ENCODE data around the gene IGSF5.
"Not testable (repeated sequence)": the region's sequence is repeated elsewhere in the genome, so short reads cannot be mapped to it uniquely, and the experiment has no call there.

Gene IGSF5

GRCh38 chr21:39739531-39739930 is 5.5 kb upstream of the IGSF5 start:
- DNase-seq, result not testable (repeated sequence)

DNA sequence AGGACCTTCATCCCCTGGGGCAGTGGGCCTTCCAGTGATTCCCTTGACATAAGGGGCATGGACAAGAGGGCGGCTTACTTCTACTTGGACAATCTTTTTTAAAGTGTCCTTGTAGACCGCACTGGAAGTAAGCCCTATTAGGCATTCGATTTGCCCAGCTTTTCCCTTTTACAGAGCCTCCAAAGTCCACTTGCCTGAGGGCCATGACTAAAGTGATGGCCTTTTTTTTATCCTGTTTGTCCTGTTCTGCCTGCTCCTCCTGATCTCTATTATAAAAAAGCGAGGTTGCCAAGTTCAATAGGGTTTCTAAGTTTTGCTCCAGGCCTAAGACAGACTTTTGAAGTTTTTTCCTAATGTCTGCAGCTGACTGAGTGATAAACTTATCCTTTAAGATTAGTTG is 2.4 kb upstream of the IGSF5 start:
- not testable (repeated sequence) for DNase-seq

DNA sequence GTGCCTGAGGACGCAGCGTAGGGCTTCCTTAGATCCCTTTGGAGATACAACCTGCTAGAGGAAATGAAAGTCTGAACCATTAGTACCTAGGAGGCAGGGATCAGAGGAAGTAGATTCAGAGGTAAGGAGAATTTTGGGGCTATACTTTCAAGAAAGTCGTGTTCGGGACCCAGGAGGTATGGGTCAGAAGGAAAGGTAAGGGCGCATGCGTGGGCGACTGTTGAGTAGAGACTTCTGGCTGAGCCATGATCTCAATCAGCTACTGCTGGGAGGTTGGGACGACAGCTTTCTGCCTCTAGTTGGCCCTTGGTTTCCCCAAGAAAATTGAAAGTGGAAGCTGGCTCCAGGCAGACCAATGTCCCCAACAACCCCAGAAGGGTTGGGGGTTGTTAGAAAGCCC is 349 bp downstream of the IGSF5 start:
- not testable (repeated sequence) for DNase-seq

DNA sequence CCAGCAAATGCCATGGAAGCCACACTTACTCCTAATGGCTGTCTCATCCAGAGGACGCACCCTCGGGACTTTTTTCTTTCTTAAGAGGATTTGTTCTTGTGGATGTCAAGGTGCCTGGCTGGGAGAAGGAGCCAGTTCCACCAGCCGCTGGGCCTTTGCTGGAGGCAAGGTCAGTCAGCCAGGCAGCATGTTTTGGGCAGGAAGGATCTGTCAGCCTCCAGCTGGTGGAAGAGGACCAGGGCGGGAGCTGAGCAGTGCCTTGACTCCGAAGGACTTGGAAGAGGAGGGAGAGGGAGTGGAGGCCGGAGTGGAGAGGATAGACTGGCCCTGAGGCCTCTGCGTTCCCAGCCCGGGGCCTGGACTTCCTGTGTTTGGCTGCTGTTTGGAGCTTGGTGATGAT is 5.7 kb downstream of the IGSF5 start:
- DNase-seq, result no peak

DNA sequence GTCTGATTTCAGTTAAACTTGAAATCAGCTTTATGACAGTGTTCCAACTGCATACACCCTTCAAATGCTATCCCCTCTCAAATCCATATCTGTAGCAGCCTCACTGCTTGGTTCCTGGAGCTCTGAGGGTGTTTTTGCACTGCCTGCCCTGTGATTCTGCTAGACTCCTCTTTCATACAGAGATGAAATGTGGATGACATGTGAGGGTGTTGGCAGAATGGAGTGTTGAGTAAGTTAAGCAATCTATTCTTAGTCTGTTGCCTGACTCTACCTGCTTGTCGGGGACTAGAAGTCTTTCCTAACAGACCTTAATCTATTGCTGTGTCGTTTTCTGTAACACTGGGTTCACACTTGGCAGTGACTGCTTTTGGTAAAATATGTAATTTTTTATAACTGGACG is 9.8 kb downstream of the IGSF5 start:
- DNase-seq, result no peak

GRCh38 chr21:39756285-39756684 is 11.3 kb downstream of the IGSF5 start:
- DNase-seq, result no peak

- DNase-seq, result peak; percentile 32
These were observed 18.4 kb downstream of the IGSF5 start for GRCh38 chr21:39763272-39763970.

DNA sequence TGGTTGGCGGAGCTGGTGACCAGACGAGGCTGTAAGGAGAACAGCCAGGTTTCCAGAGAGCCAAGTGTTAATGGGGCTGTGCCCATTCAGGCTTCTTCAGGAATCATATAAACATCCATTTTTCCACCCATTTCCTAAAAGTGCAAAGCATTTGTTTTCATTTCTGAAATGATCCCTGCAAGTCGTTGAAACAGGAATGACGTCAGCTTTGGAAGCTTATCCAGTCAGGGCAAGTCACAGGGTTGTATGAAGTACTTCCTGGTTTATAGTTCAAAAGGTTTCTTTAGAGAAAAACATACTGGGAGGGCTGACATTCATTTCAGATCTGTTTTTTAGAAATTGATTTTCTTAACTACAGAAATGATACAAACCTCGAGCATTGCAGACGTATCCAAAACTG is 29.2 kb downstream of the IGSF5 start:
- DNase-seq, result no peak

GRCh38 chr21:39775816-39776215 is 30.8 kb downstream of the IGSF5 start:
- no peak for DNase-seq

DNA sequence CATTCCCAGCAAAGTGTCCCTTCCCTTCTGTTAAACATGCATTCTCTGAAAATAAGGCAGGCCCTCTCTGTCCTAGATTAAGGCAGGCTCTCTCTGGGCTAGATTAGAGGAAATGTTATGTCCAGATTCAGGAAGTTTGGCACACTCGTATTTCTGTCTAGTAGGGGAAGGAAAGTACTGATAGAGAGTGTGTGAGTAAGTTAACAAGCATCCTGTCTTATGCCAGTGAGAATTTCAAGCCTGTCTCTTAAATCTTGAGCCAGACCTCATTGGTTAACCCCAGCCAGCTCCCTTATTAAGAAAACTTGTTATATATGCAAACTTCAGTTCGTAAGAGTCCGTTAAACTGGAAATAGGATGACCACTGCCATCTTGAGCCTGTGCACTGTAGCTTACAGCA is 31.6 kb downstream of the IGSF5 start:
- DNase-seq, result no peak

DNA sequence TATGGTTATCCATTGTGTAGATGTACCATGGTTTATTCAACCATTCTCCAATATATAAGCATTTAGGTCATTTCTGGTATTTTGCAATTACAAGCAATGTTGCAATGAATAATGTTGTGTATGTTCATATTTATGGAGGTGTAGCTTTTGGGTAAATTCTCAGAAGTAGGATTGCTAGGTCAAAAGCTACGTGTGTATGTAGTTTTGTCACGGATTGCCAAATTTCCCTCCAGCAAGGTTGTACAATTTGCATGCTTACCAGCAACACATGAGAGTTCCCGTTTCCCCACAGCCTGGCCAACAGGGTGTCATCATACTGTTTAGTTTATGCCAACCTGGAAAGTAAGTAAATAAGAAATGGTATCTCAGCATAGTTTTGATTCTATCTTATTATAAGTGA is 36.3 kb downstream of the IGSF5 start:
- DNase-seq, result no peak

DNA sequence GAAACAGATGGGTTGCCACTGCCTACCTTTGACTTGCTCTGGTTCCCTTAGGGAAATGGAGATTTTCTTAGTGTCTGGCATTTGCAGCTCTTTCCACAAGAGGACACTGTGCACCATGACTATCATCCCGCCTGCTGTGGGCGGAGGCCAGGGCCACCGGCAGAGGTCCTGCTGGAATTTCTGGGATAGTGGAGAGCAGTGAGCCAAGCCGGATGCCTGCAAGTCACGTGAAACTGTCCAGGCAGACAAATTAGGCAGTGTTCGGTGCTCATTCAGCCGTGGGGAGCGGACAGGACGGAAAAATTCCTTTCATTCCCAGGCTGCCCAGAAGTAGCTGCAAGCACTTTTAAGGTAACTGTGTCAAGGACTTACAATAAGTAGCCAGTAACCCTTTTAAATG is 43.4 kb downstream of the IGSF5 start:
- peak; percentile 92 for DNase-seq

GRCh38 chr21:39796466-39796865 is 51.5 kb downstream of the IGSF5 start:
- DNase-seq, result no peak

GRCh38 chr21:39799178-39799577 is 54.2 kb downstream of the IGSF5 start:
- no peak for DNase-seq

DNA sequence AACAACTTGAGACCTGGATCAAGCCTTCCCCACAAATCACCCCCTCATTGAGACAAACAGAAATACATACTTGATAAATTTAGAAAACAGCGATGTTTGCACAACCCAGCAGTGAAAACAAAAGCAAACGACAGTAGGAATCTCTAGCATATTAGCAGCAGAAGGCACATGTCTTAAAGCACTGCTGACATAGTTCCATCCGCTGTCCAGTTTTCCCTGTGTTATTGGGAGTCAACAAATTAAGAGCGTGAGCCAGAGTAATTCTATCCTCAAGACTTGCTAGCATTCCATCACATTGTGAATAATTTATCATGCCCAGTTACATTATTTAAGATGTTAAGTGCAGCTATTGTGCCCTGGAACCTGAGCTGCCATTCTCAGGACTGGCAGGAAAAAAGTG is 55.3 kb downstream of the IGSF5 start:
- DNase-seq, result no peak

DNA sequence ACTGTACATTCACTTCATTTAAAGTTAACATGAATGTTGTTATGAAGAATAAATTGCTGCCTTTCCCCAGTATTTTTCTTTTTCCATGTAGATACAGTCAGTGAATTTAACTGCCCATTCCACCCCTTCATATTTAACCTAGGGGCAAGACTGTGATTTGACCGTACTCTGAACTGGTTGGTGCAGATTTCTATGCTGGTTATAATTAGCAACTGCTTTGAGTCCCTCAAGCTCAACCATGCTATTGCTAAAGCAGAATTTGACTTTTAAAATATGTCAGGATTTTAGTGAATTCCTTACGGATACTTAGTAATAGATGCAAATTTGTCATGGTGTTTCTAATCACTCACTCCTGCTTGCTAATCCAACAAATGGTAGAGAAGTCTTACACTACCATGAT is 57.2 kb downstream of the IGSF5 start:
- DNase-seq, result no peak

DNA sequence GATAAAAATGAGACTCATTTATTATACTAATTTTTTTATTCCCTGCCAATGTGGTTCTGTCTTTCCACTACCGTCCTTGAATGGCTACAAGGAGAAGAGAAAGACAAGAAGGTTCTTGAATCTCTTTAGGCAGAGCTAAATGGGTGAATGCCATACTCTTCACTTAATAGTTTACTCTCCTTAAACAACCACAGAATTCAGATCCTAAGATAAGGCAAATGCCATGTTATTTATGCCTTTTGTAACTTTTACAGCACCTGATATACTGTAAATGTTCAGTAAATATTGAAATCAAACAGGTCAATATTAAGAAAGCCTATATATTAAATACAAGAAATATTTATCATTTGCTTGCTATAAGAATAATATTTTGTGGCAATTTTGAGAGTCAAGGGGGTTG is 58.4 kb downstream of the IGSF5 start:
- no peak for DNase-seq

DNA sequence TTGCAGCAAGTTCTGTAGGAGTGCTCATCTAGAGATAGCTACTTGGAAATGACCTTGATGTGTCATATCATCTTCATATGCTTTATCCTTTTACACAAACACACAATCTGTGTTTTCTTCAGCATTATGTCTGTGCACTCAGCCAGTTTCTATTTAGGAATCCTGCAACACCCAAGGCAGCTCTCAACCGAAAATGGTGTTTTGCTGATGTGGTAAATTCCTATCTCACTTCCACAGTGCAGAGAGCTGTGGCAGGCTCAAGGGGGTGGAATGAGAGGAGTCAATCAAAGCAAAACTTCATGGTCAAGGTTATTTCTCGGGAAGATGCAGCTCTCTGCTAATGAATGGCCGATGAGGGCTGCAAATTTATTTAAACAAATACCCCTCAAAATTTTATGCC is 59.3 kb downstream of the IGSF5 start:
- no peak for DNase-seq

DNA sequence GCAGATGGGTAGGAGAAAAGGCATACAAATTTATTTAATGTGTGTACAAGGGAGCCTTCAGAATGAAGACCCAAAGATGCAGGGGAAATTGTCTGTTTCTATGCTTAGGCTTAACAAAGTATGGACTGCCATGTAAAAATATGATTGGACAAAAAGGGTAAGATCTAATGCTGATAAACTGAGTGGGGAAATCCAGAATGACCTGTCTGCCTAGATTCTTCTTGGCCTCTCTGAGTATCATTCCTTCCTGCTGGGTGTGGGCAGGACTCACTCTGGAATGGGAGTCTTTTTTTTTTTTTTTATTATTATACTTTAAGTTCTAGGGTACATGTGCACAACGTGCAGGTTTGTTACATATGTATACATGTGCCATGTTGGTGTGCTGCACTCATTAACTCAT is 61.0 kb downstream of the IGSF5 start:
- DNase-seq, result no peak

GRCh38 chr21:39807738-39808137 is 62.8 kb downstream of the IGSF5 start:
- DNase-seq, result no peak

DNA sequence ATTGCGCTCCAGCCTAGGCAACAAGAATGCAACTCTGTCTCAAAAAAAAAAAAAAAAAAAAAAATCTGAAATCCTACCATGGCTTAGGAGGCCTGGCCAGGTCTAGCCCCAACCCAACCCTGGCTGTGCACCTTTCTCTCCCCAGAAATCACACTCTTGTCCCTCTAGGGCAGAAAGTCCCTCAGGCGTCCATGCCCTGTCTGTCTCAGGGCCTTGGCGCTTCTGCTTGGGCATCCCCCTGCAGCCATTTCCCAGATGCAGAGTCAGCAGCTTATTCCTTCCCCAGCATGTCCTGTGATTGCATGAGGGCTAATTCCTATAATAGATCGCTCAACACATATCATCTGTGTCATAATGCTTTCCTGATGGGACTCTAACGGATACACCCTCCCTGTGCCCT is 65.0 kb downstream of the IGSF5 start:
- DNase-seq, result no peak

- no peak for DNase-seq
These were observed 68.0 kb downstream of the IGSF5 start for GRCh38 chr21:39812983-39813382.

DNA sequence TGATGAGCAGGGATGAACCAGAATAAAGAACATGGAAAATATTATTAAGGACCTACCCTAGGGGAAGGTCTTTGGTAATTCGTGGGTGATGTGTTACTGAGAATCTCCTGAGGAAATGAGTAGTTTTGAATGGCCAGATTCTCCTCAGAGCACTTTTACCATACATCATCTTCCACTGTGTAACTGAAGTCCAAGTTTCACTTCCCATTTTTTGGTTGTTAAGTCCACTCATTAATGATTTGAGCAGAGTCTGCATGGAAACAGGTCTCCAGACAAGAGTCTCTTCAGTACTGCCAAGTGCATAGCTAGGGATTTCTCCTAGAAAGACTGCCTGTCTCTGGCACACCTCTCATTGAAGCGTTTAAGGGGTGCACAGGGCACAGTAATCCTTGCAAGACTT is 73.6 kb downstream of the IGSF5 start:
- DNase-seq, result no peak

- no peak for DNase-seq
These were observed 77.1 kb downstream of the IGSF5 start for GRCh38 chr21:39822042-39822441.

- no peak for DNase-seq
These were observed 80.3 kb downstream of the IGSF5 start for GRCh38 chr21:39825250-39825649.

DNA sequence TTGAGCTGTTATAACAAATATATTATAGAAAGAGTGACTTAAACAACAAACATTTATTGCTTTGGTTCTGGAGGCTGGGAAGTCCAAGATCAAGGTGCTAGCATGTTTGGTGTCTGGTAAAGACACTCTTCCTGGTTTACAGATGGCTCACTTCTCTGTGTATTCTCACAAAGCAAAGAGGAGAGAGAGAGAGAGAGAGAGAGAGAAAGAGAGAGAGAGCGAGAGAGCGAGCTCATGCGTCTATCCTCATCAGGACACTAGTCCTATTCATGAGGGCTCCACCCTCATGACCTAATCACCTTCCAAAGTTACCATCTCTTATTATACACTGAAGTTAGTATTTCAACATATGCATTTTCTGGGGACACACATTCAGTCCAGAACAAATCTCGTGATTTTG is 89.6 kb downstream of the IGSF5 start:
- DNase-seq, result no peak

Measured in left hindlimb (tissue), 1 donor.